Calu3 (cell line): ENCODE measurements around the gene SPANXN3. TPM values are rescaled to one million over a fixed set of nuclear protein-coding genes. Genes with fewer than 3 reads are reported as not detected.

Experiments used
- BruUV-seq: library from RNA; stranded (reverse); fragments of 400-500 nt; replicated peaks from 2 replicates; lab custom pipeline; 2021; lab: Mats Ljungman, UMichigan
- CTCF ChIA-PET: fragments of 300-600 bp; sonication (Branson Sonifier 250); formaldehyde crosslinking; loops from one replicate; lab custom pipeline; 2022; ENCODE audit warnings: antibody characterized with exemption; lab: Charles Lee
- DNase-seq: peaks from one replicate; pipeline ENCODE4 v3.0.0; 2022
- H3K27ac Mint-ChIP-seq: one replicate; pipeline ENCODE4 v1.8.0; 2022; ENCODE audit warnings: mixed read lengths; ENCODE audit not compliant: unreplicated experiment
- H3K27me3 Mint-ChIP-seq: one replicate; pipeline ENCODE4 v1.8.0; 2022; ENCODE audit warnings: mixed read lengths; ENCODE audit not compliant: unreplicated experiment
- H3K36me3 Mint-ChIP-seq: one replicate; pipeline ENCODE4 v1.8.0; 2022; ENCODE audit warnings: mild to moderate bottlenecking, moderate library complexity, mixed read lengths; ENCODE audit not compliant: insufficient read depth, unreplicated experiment
- H3K4me1 Mint-ChIP-seq: one replicate; pipeline ENCODE4 v1.8.0; 2022; ENCODE audit warnings: mild to moderate bottlenecking, low read depth, mixed read lengths; ENCODE audit not compliant: unreplicated experiment
- H3K4me3 Mint-ChIP-seq: one replicate; pipeline ENCODE4 v1.8.0; 2022; ENCODE audit warnings: mild to moderate bottlenecking, low read depth, moderate library complexity, mixed read lengths; ENCODE audit not compliant: unreplicated experiment
- H3K9me3 Mint-ChIP-seq: one replicate; pipeline ENCODE4 v1.8.0; 2022; ENCODE audit warnings: low read depth, mixed read lengths; ENCODE audit not compliant: unreplicated experiment
- intact Hi-C: fragments of 100-400 bp; cut with micrococcal nuclease; formaldehyde crosslinking; loops from one replicate; pipeline ENCODE4 v1.10.0; 2022; ENCODE audit not compliant: unreplicated experiment
- total RNA-seq: library from RNA; stranded (reverse); gene quantifications from 2 replicates; pipeline ENCODE4 v1.2.3, GENCODE V29; 2022
- TF ChIP-seq, protein P1 (sequence below): fragments of 200-600 bp; IDR thresholded peaks from one replicate; pipeline ENCODE4 v1.8.0; 2022; ENCODE audit warnings: antibody characterized with exemption; ENCODE audit not compliant: unreplicated experiment

SPANXN3 gene
- total RNA-seq, 1 experiment from 2014 or later: not detected

DNA sequence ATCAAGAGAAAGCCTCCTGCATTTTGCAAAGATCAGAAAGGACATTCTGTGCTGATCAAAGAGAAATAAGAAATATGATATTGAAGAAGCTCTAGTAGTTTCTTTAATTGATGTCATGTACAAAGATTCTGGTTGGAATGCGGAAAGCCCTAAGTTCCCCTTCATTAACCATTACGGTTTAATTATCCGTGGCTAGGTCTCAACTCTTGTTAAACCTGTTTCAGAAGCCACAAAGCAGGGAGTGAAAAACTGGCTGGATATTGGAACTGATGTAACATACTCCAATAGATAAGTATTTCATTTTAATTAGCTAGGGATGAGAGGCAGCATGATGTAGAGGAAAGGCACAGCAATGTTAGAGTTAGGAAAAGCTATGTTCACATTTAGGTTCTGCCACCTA lies 55.7 kb downstream of the SPANXN3 start:
- no peak overlapping the region for H3K27ac Mint-ChIP-seq
- CTCF ChIA-PET: no interaction called here
- TF ChIP-seq, protein P1, sequence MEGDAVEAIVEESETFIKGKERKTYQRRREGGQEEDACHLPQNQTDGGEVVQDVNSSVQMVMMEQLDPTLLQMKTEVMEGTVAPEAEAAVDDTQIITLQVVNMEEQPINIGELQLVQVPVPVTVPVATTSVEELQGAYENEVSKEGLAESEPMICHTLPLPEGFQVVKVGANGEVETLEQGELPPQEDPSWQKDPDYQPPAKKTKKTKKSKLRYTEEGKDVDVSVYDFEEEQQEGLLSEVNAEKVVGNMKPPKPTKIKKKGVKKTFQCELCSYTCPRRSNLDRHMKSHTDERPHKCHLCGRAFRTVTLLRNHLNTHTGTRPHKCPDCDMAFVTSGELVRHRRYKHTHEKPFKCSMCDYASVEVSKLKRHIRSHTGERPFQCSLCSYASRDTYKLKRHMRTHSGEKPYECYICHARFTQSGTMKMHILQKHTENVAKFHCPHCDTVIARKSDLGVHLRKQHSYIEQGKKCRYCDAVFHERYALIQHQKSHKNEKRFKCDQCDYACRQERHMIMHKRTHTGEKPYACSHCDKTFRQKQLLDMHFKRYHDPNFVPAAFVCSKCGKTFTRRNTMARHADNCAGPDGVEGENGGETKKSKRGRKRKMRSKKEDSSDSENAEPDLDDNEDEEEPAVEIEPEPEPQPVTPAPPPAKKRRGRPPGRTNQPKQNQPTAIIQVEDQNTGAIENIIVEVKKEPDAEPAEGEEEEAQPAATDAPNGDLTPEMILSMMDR: no peak
- no peaks in the 10 kb centered on the region for H3K36me3 Mint-ChIP-seq
- no peak overlapping the region for H3K4me3 Mint-ChIP-seq
- H3K27me3 Mint-ChIP-seq: no peaks in the 10 kb centered on the region
- H3K4me1 Mint-ChIP-seq: no peaks in the 10 kb centered on the region
- no peak for DNase-seq
- intact Hi-C loops: no loop called here
- peaks cover 9% of the 10 kb centered on the region for H3K9me3 Mint-ChIP-seq
- BruUV-seq: no TSS peak

Other genes with a start within 250 kb of the SPANXN3 start
- gene SLITRK4, start 118.6 kb upstream of the SPANXN3 start, total RNA-seq: not detected in 2 replicates
- not detected in 2 replicates for gene SPANXN2, start 203.3 kb upstream of the SPANXN3 start, total RNA-seq